GM12878 (cell line): ENCODE data around the gene BCAP31.

Source experiments
- ASH2L ChIP-seq: fragments of 300-600, 200-600 bp; sonication (generic); IDR thresholded peaks from 2 replicates; pipeline ENCODE4 v1.6.1; 2017; ENCODE audit warnings: low read depth, mild to moderate bottlenecking, borderline replicate concordance
- ATF7 ChIP-seq: fragments of 450-650 bp; IDR thresholded peaks from 2 replicates; pipeline ENCODE4 v1.6.1; 2016; ENCODE audit warnings: low read depth, mild to moderate bottlenecking
- BRCA1 ChIP-seq: IDR thresholded peaks from 2 replicates; pipeline ENCODE4 v1.6.1; 2011; ENCODE audit warnings: low read depth, low read length, improper control_type of control experiment
- EP300 ChIP-seq, 2 experiments: fragments of 150-350 bp in 1 of 2; IDR thresholded peaks; 2 replicates each; pipeline ENCODE4 v1.6.1; 2011 to 2012; ENCODE audit warnings: low read depth in 2 of 2, low read length in 2 of 2, borderline replicate concordance in 1 of 2, improper control_type of control experiment in 1 of 2, inconsistent platforms in 1 of 2; ENCODE audit not compliant: control insufficient read depth in 1 of 2
- HDAC6 ChIP-seq: fragments of 200-600 bp; sonication (generic); IDR thresholded peaks from one replicate; pipeline ENCODE4 v1.8.0; 2017; ENCODE audit warnings: antibody characterized with exemption; ENCODE audit not compliant: unreplicated experiment
- JUNB ChIP-seq: IDR thresholded peaks from 2 replicates; pipeline ENCODE4 v1.6.1; 2016; ENCODE audit warnings: antibody characterized with exemption, mild to moderate bottlenecking
- LARP7 ChIP-seq: fragments of 450-650 bp; IDR thresholded peaks from 2 replicates; pipeline ENCODE4 v1.6.1; 2017; ENCODE audit warnings: mild to moderate bottlenecking
- MXI1 ChIP-seq: fragments of 150-350 bp; IDR thresholded peaks from 2 replicates; pipeline ENCODE4 v1.6.1; 2011; ENCODE audit warnings: low read depth, mild to moderate bottlenecking, inconsistent platforms, low read length, improper control_type of control experiment
- NFIC ChIP-seq: IDR thresholded peaks from 2 replicates; pipeline ENCODE4 v1.6.1; 2012; ENCODE audit warnings: low read depth, mild to moderate bottlenecking, inconsistent platforms, low read length, moderate library complexity
- SIN3A ChIP-seq: IDR thresholded peaks from 2 replicates; pipeline ENCODE4 v1.6.1; 2012; ENCODE audit warnings: low read depth, low read length, improper control_type of control experiment
- SP1 ChIP-seq: IDR thresholded peaks from one replicate; pipeline ENCODE4 v1.6.1; 2011; ENCODE audit warnings: low read depth, low read length
- TBL1XR1 ChIP-seq: IDR thresholded peaks from 2 replicates; pipeline ENCODE4 v1.6.1; 2012; ENCODE audit warnings: low read depth, low read length, improper control_type of control experiment
- TF ChIP-seq, protein P1 (sequence below): IDR thresholded peaks from 2 replicates; pipeline ENCODE4 v1.6.1; 2012; ENCODE audit warnings: mild to moderate bottlenecking, low read depth, low read length
- TF ChIP-seq, protein P2 (sequence below), 3 experiments: IDR thresholded peaks in 2 of 3; conservative IDR thresholded peaks in 1 of 3; 2 replicates each; pipeline ENCODE4 v1.5.1; 2011; ENCODE audit warnings: low read depth in 3 of 3, low read length in 3 of 3, mild to moderate bottlenecking in 3 of 3, control low read depth in 2 of 3, moderate library complexity in 2 of 3, inconsistent platforms in 1 of 3, mixed read lengths in 1 of 3; ENCODE audit not compliant: control insufficient read depth in 2 of 3, insufficient read depth in 1 of 3; ENCODE audit errors: extremely low read depth in 1 of 3

DNA sequence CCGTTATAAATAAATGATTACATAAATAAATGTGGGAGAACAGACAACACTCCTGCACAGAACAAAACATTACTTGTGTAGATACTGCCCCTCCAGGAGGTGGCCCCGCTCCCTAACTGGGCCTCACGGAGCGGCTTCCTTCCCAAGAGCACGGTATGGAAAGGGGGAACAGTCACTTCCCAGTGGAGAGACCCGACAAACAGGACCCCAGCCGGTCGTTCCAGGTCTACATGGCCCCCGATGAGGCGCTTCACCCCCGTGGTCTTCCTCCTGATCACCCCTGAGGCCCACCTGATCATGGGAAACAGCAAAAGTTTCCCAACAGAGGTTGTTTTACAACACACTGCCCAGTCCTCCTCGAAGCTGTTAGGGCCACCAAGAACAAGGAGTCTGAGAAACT lies 43.0 kb downstream of the BCAP31 start:
- TF ChIP-seq, protein P1, sequence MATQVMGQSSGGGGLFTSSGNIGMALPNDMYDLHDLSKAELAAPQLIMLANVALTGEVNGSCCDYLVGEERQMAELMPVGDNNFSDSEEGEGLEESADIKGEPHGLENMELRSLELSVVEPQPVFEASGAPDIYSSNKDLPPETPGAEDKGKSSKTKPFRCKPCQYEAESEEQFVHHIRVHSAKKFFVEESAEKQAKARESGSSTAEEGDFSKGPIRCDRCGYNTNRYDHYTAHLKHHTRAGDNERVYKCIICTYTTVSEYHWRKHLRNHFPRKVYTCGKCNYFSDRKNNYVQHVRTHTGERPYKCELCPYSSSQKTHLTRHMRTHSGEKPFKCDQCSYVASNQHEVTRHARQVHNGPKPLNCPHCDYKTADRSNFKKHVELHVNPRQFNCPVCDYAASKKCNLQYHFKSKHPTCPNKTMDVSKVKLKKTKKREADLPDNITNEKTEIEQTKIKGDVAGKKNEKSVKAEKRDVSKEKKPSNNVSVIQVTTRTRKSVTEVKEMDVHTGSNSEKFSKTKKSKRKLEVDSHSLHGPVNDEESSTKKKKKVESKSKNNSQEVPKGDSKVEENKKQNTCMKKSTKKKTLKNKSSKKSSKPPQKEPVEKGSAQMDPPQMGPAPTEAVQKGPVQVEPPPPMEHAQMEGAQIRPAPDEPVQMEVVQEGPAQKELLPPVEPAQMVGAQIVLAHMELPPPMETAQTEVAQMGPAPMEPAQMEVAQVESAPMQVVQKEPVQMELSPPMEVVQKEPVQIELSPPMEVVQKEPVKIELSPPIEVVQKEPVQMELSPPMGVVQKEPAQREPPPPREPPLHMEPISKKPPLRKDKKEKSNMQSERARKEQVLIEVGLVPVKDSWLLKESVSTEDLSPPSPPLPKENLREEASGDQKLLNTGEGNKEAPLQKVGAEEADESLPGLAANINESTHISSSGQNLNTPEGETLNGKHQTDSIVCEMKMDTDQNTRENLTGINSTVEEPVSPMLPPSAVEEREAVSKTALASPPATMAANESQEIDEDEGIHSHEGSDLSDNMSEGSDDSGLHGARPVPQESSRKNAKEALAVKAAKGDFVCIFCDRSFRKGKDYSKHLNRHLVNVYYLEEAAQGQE = no peak
- TF ChIP-seq ASH2L = no peak
- no peak for TF ChIP-seq BRCA1
- no peak for TF ChIP-seq SIN3A
- no peak for TF ChIP-seq ATF7
- TF ChIP-seq NFIC = no peak
- TF ChIP-seq, protein P2, sequence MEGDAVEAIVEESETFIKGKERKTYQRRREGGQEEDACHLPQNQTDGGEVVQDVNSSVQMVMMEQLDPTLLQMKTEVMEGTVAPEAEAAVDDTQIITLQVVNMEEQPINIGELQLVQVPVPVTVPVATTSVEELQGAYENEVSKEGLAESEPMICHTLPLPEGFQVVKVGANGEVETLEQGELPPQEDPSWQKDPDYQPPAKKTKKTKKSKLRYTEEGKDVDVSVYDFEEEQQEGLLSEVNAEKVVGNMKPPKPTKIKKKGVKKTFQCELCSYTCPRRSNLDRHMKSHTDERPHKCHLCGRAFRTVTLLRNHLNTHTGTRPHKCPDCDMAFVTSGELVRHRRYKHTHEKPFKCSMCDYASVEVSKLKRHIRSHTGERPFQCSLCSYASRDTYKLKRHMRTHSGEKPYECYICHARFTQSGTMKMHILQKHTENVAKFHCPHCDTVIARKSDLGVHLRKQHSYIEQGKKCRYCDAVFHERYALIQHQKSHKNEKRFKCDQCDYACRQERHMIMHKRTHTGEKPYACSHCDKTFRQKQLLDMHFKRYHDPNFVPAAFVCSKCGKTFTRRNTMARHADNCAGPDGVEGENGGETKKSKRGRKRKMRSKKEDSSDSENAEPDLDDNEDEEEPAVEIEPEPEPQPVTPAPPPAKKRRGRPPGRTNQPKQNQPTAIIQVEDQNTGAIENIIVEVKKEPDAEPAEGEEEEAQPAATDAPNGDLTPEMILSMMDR (IDR thresholded peaks at IDR 0.05 in 2 of 3, conservative IDR thresholded peaks at IDR 0.05 in 1 of 3; ENCODE audit: control insufficient read depth in 2 of 3, extremely low read depth in 1 of 3, insufficient read depth in 1 of 3, low read depth in 3 of 3, low read length in 3 of 3) = no peak
- no peak for TF ChIP-seq EP300 (IDR thresholded peaks at IDR 0.05; ENCODE audit: borderline replicate concordance in 1 of 2, control insufficient read depth in 1 of 2, low read depth in 2 of 2, low read length in 2 of 2)
- no peak for TF ChIP-seq MXI1
- no peak for TF ChIP-seq TBL1XR1
- no peak for TF ChIP-seq LARP7
- no peak for TF ChIP-seq JUNB
- no peak for TF ChIP-seq HDAC6
- TF ChIP-seq SP1 = no peak
